A549 treated with AZD9567 at 1 μM for 4 hours (cell line): ENCODE measurements around the gene DDX46. TPM values are rescaled to one million over a fixed set of nuclear protein-coding genes. Genes with fewer than 3 reads are reported as not detected.

Experiments used
- total RNA-seq: library from RNA; stranded (reverse); fragments of 200-300 nt; extraction: Qiagen RNA extraction; gene quantifications from 5 replicates; pipeline ENCODE4 v1.2.3, GENCODE V29; 2022; ENCODE audit not compliant: insufficient read depth

Gene DDX46
- 48.0 to 87.3 TPM (median 58.7 TPM) in 5 replicates for total RNA-seq

GRCh38 chr5:134758504-134759341 lies at the start of gene DDX46:
DDX46 (plus strand) TSS chr5:134758779; CDS start chr5:134758939, 160 bp downstream.

GRCh38 chr5:134738133-134738962 lies 20.2 kb upstream of the DDX46 start, which contains the start of gene CAMLG:
CAMLG (plus strand) TSS chr5:134738548; CDS start chr5:134738621, 73 bp downstream.

GRCh38 chr5:134845852-134846640 lies 87.5 kb downstream of the DDX46 start, which contains the start of gene C5orf24:
C5orf24 (plus strand) TSS chr5:134845968; CDS start chr5:134854901, 8,933 bp downstream.

GRCh38 chr5:134873987-134874830 lies 115.6 kb downstream of the DDX46 start, which contains the start of gene TXNDC15:
TXNDC15 (plus strand) TSS chr5:134874371; CDS start chr5:134874428, 57 bp downstream.

Other genes with a start within 250 kb of the DDX46 start
- gene JADE2, start 233.1 kb upstream of the DDX46 start, total RNA-seq: 24.2 to 29.5 TPM (median 27.9 TPM) in 5 replicates
- 49.3 to 72.0 TPM (median 52.1 TPM) in 5 replicates for gene SAR1B, start 126.0 kb upstream of the DDX46 start, total RNA-seq
- 11.2 to 15.6 TPM (median 14.2 TPM) in 5 replicates for gene SEC24A, start 110.0 kb upstream of the DDX46 start, total RNA-seq
- 24.1 to 31.9 TPM (median 31.1 TPM) in 5 replicates for gene CAMLG, start 20.2 kb upstream of the DDX46 start, total RNA-seq
- 13.8 to 26.7 TPM (median 25.9 TPM) in 5 replicates for gene C5orf24, start 87.2 kb downstream of the DDX46 start, total RNA-seq
- 44.5 to 71.9 TPM (median 49.6 TPM) in 5 replicates for gene TXNDC15, start 115.6 kb downstream of the DDX46 start, total RNA-seq
- 10.9 to 18.1 TPM (median 11.5 TPM) in 5 replicates for gene PCBD2, start 146.4 kb downstream of the DDX46 start, total RNA-seq
- 0.36 to 0.59 TPM (median 0.47 TPM) in 4 of 5 replicates, not detected in the other for gene CATSPER3, start 209.1 kb downstream of the DDX46 start, total RNA-seq